K562 (cell line): Measurements from ENCODE around the gene IGF2BP3. TPM values are rescaled to one million over a fixed set of nuclear protein-coding genes. Genes with fewer than 3 reads are reported as not detected.
A peak's percentile ranks its signal among the peaks of the same experiment; 100 is the strongest.
"Not testable (repeated sequence)": the region's sequence is repeated elsewhere in the genome, so short reads cannot be mapped to it uniquely, and the experiment has no call there.

Experiments
- ATAC-seq: fragments of 200-7000 bp; cut with Tn5 transposase; 3 replicates; pipeline ENCODE4 v1.9.1; 2020; ENCODE audit warnings: moderate library complexity
- BruUV-seq: library from RNA; stranded (reverse); fragments of 400-500 nt; replicated peaks from 2 replicates; lab custom pipeline; 2021; lab: Mats Ljungman, UMichigan
- CTCF ChIA-PET: fragments of 300-600 bp; formaldehyde crosslinking; extraction: SDS; loops from one replicate; lab custom pipeline; 2021; ENCODE audit warnings: low intra/inter-chr PET ratio; lab: Yijun Ruan, JAX
- POLR2A ChIA-PET: fragments of 300-600, 350-650 bp; sonication (Branson Sonifier 250); formaldehyde crosslinking; extraction: SDS; loops from one replicate; lab custom pipeline; 2021; ENCODE audit warnings: antibody characterized with exemption, inconsistent platforms; lab: Yijun Ruan, JAX
- DNase-seq, 4 experiments: peaks; one replicate each; pipeline versions ENCODE4 v3.0.0 to v3.0.0-alpha.2; 2011 to 2018; ENCODE audit warnings: low spot score in 3 of 4, mixed read lengths in 3 of 4; ENCODE audit errors: extremely low read depth in 1 of 4
- FAIRE-seq: peaks from 2 replicates; lab custom pipeline; 2011; peaks lifted over from hg19 to GRCh38; lab: Jason Lieb, UNC
- H2AFZ ChIP-seq: 2 replicates; pipeline ENCODE4 v1.6.0; 2011; ENCODE audit warnings: low read depth, low read length, control low read depth, inconsistent platforms
- H3K27ac ChIP-seq: fragments of 200-600 bp; 3 replicates; pipeline ENCODE4 v1.8.0; 2011; ENCODE audit warnings: low read depth, mild to moderate bottlenecking, control low read depth, inconsistent platforms, low read length, moderate library complexity, mixed read lengths; ENCODE audit errors: extremely low read depth
- H3K27me3 ChIP-seq, 2 experiments: fragments of 300-600 bp in 1 of 2; 2 replicates in 1 of 2; 3 replicates in 1 of 2; pipeline versions ENCODE4 v1.6.0 to v1.8.0; 2011; ENCODE audit warnings: inconsistent platforms in 2 of 2, low read length in 2 of 2, mild to moderate bottlenecking in 1 of 2, mixed read lengths in 1 of 2, moderate library complexity in 1 of 2; ENCODE audit not compliant: control insufficient read depth in 2 of 2, insufficient read depth in 2 of 2
- H3K36me3 ChIP-seq: fragments of 300-600 bp; 3 replicates; pipeline ENCODE4 v1.8.0; 2011; ENCODE audit warnings: mild to moderate bottlenecking, low read length, inconsistent platforms; ENCODE audit not compliant: control insufficient read depth, insufficient read depth
- H3K4me1 ChIP-seq, 2 experiments: fragments of 200-600 bp in 1 of 2; replicated peaks in 1 of 2; 2 replicates in 1 of 2; 3 replicates in 1 of 2; pipeline versions ENCODE4 v1.5.1 to v1.8.0; 2011; ENCODE audit warnings: inconsistent platforms in 2 of 2, low read length in 2 of 2, mild to moderate bottlenecking in 1 of 2, mixed read lengths in 1 of 2, moderate library complexity in 1 of 2; ENCODE audit not compliant: control insufficient read depth in 2 of 2, insufficient read depth in 2 of 2
- H3K4me2 ChIP-seq: 2 replicates; pipeline ENCODE4 v1.6.1; 2011; ENCODE audit warnings: low read length, control low read depth, inconsistent platforms, mixed read lengths; ENCODE audit not compliant: insufficient read depth
- H3K4me3 ChIP-seq: fragments of 200-600 bp; sonication (generic), shearing (Covaris generic); 2 replicates; pipeline ENCODE4 v1.5.1; 2016; ENCODE audit warnings: control low read depth, inconsistent platforms
- H3K79me2 ChIP-seq: fragments of 200-600 bp; 3 replicates; pipeline ENCODE4 v1.8.0; 2011; ENCODE audit warnings: low read length, inconsistent platforms; ENCODE audit not compliant: control insufficient read depth, insufficient read depth
- H3K9ac ChIP-seq, 2 experiments: 2 replicates each; pipeline versions ENCODE4 v1.6.0 to v1.6.1; 2011; ENCODE audit warnings: low read depth in 2 of 2, low read length in 2 of 2, control low read depth in 1 of 2, inconsistent platforms in 1 of 2, mild to moderate bottlenecking in 1 of 2, mixed read lengths in 1 of 2; ENCODE audit not compliant: insufficient read depth in 1 of 2
- H3K9me1 ChIP-seq: one replicate; pipeline ENCODE4 v1.6.0; 2011; ENCODE audit warnings: inconsistent platforms, mild to moderate bottlenecking, low read length, moderate library complexity; ENCODE audit not compliant: control insufficient read depth, insufficient read depth
- H3K9me3 ChIP-seq: replicated peaks from 2 replicates; pipeline ENCODE4 v1.5.1; 2011; ENCODE audit warnings: low read depth, low read length, inconsistent platforms; ENCODE audit not compliant: control insufficient read depth, insufficient read depth
- H4K20me1 ChIP-seq: replicated peaks from 2 replicates; pipeline ENCODE4 v1.6.1; 2011; ENCODE audit warnings: low read length, inconsistent platforms, mixed read lengths; ENCODE audit not compliant: control insufficient read depth, insufficient read depth
- HOXB6 ChIP-seq: fragments of 250-450 bp; sonication (Bioruptor Pico); IDR thresholded peaks from 2 replicates; pipeline ENCODE4 v1.5.1; 2022; ENCODE audit warnings: mild to moderate bottlenecking, borderline replicate concordance
- MLX ChIP-seq, 2 experiments: fragments of 450-650 bp in 1 of 2; sonication (generic) in 1 of 2; formaldehyde crosslinking; conservative IDR thresholded peaks; 2 replicates each; pipeline versions ENCODE4 v1.4.0 to v1.8.1; 2020 to 2022; ENCODE audit warnings: mild to moderate bottlenecking in 1 of 2, missing genetic modification reagents in 1 of 2
- NUFIP1 ChIP-seq: fragments of 450-650 bp; IDR thresholded peaks from 2 replicates; pipeline ENCODE4 v1.6.1; 2018; ENCODE audit not compliant: partially characterized antibody
- RREB1 ChIP-seq: fragments of 250-450 bp; sonication (Bioruptor Pico); IDR thresholded peaks from 2 replicates; pipeline ENCODE4 v1.4.0; 2020
- ZBTB11 ChIP-seq, 3 experiments: fragments of 200-800 bp in 1 of 3; fragments of 250-450 bp in 1 of 3; fragments of 450-650 bp in 1 of 3; sonication (Bioruptor Pico) in 1 of 3; sonication (Bioruptor generic) in 1 of 3; formaldehyde crosslinking in 1 of 3; IDR thresholded peaks; 2 replicates each; pipeline versions ENCODE4 v1.6.1 to v1.8.0; 2016 to 2022; ENCODE audit warnings: mild to moderate bottlenecking in 2 of 3, missing genetic modification characterization in 2 of 3, missing compliant biosample characterization in 1 of 3, moderate library complexity in 1 of 3
- ZNF140 ChIP-seq: fragments of 250-450 bp; sonication (Bioruptor Pico); IDR thresholded peaks from 2 replicates; pipeline ENCODE4 v1.8.0; 2021; ENCODE audit warnings: moderate library complexity, mild to moderate bottlenecking, inconsistent platforms
- ZNF165 ChIP-seq: fragments of 250-450 bp; sonication (Bioruptor Pico); IDR thresholded peaks from 2 replicates; pipeline ENCODE4 v1.4.0; 2020; ENCODE audit warnings: borderline replicate concordance
- ZNF3 ChIP-seq: fragments of 250-450 bp; sonication (Bioruptor Pico); IDR thresholded peaks from 2 replicates; pipeline ENCODE4 v1.5.0; 2021; ENCODE audit warnings: mild to moderate bottlenecking, moderate library complexity
- whole genome bisulfite sequencing: fragments of 100-300 bp; shearing (Covaris generic); methylation state at CpG from one replicate; pipeline ENCODE4 v1.1.6; 2016; ENCODE audit warnings: low coverage, mixed read lengths; ENCODE audit not compliant: insufficient coverage; ENCODE audit errors: missing lambda C conversion rate; 5-methylcytosine and 5-hydroxymethylcytosine counted together
- in situ Hi-C: fragments of 300-500 bp; cut with MboI; formaldehyde crosslinking; loops from 4 replicates; pipeline ENCODE4 v1.15.0; 2018; ENCODE audit warnings: inconsistent platforms, mixed read lengths
- intact Hi-C: fragments of 100-400 bp; cut with micrococcal nuclease; formaldehyde crosslinking; loops from 2 replicates; pipeline ENCODE4 v1.14.2; 2022
- polyA plus RNA-seq, 8 experiments: library from polyadenylated mRNA; depleted of rRNA in 4 of 8; stranded (reverse) in 5 of 8; unstranded in 3 of 8; fragments of >200 nt; fragmentation: Nextera tagmentation in 2 of 8; fragmentation: Illumina TruSeq in 1 of 8; extraction: Ambion mirVana in 2 of 8; extraction: Trizol in 1 of 8; gene quantifications; 2 replicates each; pipeline versions ENCODE4 v1.2.1 to v1.2.3, GENCODE V29; 2011 to 2014; ENCODE audit warnings: inconsistent platforms in 1 of 8, missing spikeins in 1 of 8
- total RNA-seq, 7 experiments: library from RNA; depleted of rRNA in 6 of 7; stranded (reverse); fragments of >200 nt in 6 of 7; fragmentation: Illumina TruSeq in 2 of 7; extraction: Trizol in 2 of 7; gene quantifications; 2 replicates each; pipeline versions ENCODE4 v1.2.1 to v1.2.3, GENCODE V29; 2011 to 2021; ENCODE audit warnings: low replicate concordance in 1 of 7

Gene IGF2BP3
- total and polyA plus RNA-seq, 9 of the 15 experiments (the other 6 are each of a cell fraction or from before 2014, with no cell fraction given): 8.4 to 88.1 (median 61.2) TPM

GRCh38 chr7:23490357-23491135, 20.3 kb upstream of the IGF2BP3 start (continued):
- TF ChIP-seq MLX (CRISPR knock-in tag; conservative IDR thresholded peaks at IDR 0.05): no peak
- TF ChIP-seq NUFIP1: no peak

GRCh38 chr7:23488714-23489113, 18.4 kb upstream of the IGF2BP3 start:
- DNase-seq, H3K4me3 ChIP-seq, H4K20me1 ChIP-seq, H3K9me1 ChIP-seq, FAIRE-seq, H3K4me2 ChIP-seq, in situ Hi-C loops, H3K79me2 ChIP-seq, H3K27me3 ChIP-seq, H3K27ac ChIP-seq, BruUV-seq, ATAC-seq, intact Hi-C loops, CTCF ChIA-PET, H3K9ac ChIP-seq, H2AFZ ChIP-seq, H3K36me3 ChIP-seq, H3K9me3 ChIP-seq: not testable (repeated sequence)
- 99% methylated on average over 10 of the region's 13 CpGs for WGBS
- POLR2A ChIA-PET: interaction anchor here (1.1 to 1.8 kb wide), 3 partner anchors 10 to 14 kb away, joined by 3 to 6 read pairs (median 3); no protein-coding TSS in a partner anchor
- peaks cover 0 to 11% of the 10 kb centered on the region in 2 experiments; a peak in 3 of 5 replicates for H3K4me1 ChIP-seq
- TF ChIP-seq HOXB6 (CRISPR knock-in tag) (peak; percentile 70; the same call in 1 of the 2 replicates), ZNF140 (CRISPR knock-in tag) (peak; percentile 89), ZNF165 (CRISPR knock-in tag) (0 out of 2 replicates have a peak, but pooled peaks have one; percentile 24), RREB1 (CRISPR knock-in tag) (0 out of 2 replicates have a peak, but pooled peaks have one; percentile 42), ZNF3 (CRISPR knock-in tag) (0 out of 2 replicates have a peak, but pooled peaks have one; percentile 15), ZBTB11 (CRISPR knock-in tag; IDR thresholded peaks at IDR 0.05) (peak in 1 of 3 experiments; percentile 71; a peak in 2 of 6 replicates)
